GM19397 (cell line): ENCODE results near the gene IL1RAPL2.
"Not testable (repeated sequence)": the region's sequence is repeated elsewhere in the genome, so short reads cannot be mapped to it uniquely, and the experiment has no call there.

ENCODE experiments used
- ATAC-seq: cut with Tn5 transposase; IDR thresholded peaks from one replicate; pipeline ENCODE4 v1.9.1; 2021; ENCODE audit warnings: mild to moderate bottlenecking, moderate library complexity; ENCODE audit not compliant: unreplicated experiment

The IL1RAPL2 gene

GRCh38 chrX:105755109-105755508 lies 1189.1 kb downstream of the IL1RAPL2 start:
- no peak for ATAC-seq

GRCh38 chrX:105758754-105759153 lies 1192.8 kb downstream of the IL1RAPL2 start:
- no peak for ATAC-seq

GRCh38 chrX:105759598-105759997 lies 1193.6 kb downstream of the IL1RAPL2 start:
- no peak for ATAC-seq

GRCh38 chrX:105765691-105766090 lies 1199.7 kb downstream of the IL1RAPL2 start:
- no peak for ATAC-seq

- ATAC-seq = no peak
Observed at GRCh38 chrX:105773801-105774200, 1207.8 kb downstream of the IL1RAPL2 start.

GRCh38 chrX:105775679-105776078 lies 1209.7 kb downstream of the IL1RAPL2 start:
- ATAC-seq = no peak

- ATAC-seq = no peak
Observed at GRCh38 chrX:105781804-105782203, 1215.8 kb downstream of the IL1RAPL2 start.

GRCh38 chrX:105796877-105797276 lies 1230.9 kb downstream of the IL1RAPL2 start:
- not testable (repeated sequence) for ATAC-seq

GRCh38 chrX:105803891-105804290 lies 1237.9 kb downstream of the IL1RAPL2 start:
- ATAC-seq = no peak

GRCh38 chrX:105805655-105806054 lies 1239.7 kb downstream of the IL1RAPL2 start:
- ATAC-seq = not testable (repeated sequence)

- ATAC-seq = no peak
Observed at GRCh38 chrX:105816517-105816916, 1250.5 kb downstream of the IL1RAPL2 start.
